Mesodermal cell (in vitro differentiated cells): ENCODE measurements around the gene SIN3A.

Source experiments
- H3K27ac ChIP-seq: 2 replicates; pipeline ENCODE4 v1.7.0; 2013; ENCODE audit warnings: mild to moderate bottlenecking, low read depth, low read length, moderate library complexity; ENCODE audit not compliant: severe bottlenecking
- H3K36me3 ChIP-seq: 2 replicates; pipeline ENCODE4 v1.7.1; 2013; ENCODE audit warnings: mild to moderate bottlenecking, low read length, moderate library complexity; ENCODE audit not compliant: control insufficient read depth, insufficient read depth
- H3K4me1 ChIP-seq: one replicate; pipeline ENCODE4 v1.7.1; 2013; ENCODE audit warnings: mild to moderate bottlenecking, low read length; ENCODE audit not compliant: insufficient read depth, control insufficient read depth, poor library complexity, severe bottlenecking
- H3K4me3 ChIP-seq: 2 replicates; pipeline ENCODE4 v1.7.0; 2013; ENCODE audit warnings: low read length, control low read depth, mild to moderate bottlenecking; ENCODE audit not compliant: insufficient read depth, poor library complexity, severe bottlenecking; ENCODE audit errors: extremely low read depth
- H3K9me3 ChIP-seq: 2 replicates; pipeline ENCODE4 v1.7.1; 2013; ENCODE audit warnings: mild to moderate bottlenecking, low read length, moderate library complexity; ENCODE audit not compliant: control insufficient read depth
- WGBS, 2 experiments: methylation state at CpG; one replicate each; pipeline ENCODE4 v1.1.5; 2013; ENCODE audit warnings: missing lambda C conversion rate in 2 of 2; ENCODE audit not compliant: insufficient coverage in 2 of 2; 5-methylcytosine and 5-hydroxymethylcytosine counted together

Gene SIN3A

GRCh38 chr15:75362642-75363249 is 88.7 kb downstream of the SIN3A start:
- Histone ChIP-seq H3K36me3 (peaks cover 81% of the 10 kb centered on the region), H3K9me3 (no peaks in the 10 kb centered on the region), H3K27ac (no peak overlapping the region), H3K4me3 (no peak overlapping the region), H3K4me1 (no peaks in the 10 kb centered on the region)
- 88 to 95% methylated on average over 4 to 5 of the region's 7 CpGs for WGBS, 2 experiments

DNA sequence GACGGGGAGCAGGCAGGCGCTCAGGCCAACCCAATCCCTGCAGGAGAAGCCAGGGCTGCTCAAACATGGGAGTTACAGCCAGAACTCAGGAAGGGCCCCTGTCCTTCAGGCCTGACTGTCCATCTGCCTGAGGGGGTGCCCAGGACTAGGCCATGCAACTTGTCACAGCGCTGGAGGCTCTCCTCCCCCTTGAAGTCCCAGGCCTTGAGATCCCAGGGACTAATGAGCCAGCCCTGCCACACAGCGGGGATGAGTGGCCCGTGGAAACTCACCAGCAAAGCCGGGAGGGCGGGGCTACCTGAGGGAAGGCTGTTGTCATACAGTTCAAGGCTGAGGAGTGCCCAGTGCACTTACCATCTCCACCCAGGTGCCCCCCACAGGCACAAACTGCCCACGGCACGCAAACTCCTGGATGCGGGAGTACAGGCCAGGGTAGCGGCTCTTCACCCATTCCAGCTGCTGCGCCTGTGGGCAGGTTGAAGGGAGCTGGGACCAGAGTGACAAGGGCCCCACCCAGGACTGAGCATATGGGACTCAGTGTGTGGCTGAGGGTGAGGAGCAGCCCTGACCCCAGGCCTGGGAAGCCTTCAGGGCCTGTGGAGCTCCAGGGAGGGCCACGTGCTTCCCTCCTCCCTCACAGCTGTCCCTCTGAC is 89.4 kb downstream of the SIN3A start:
- Histone ChIP-seq H3K36me3 (peaks cover 76% of the 10 kb centered on the region), H3K4me3 (no peak overlapping the region), H3K27ac (no peak overlapping the region), H3K9me3 (no peaks in the 10 kb centered on the region), H3K4me1 (no peaks in the 10 kb centered on the region)
- WGBS, 2 experiments = 96 to 98% methylated on average over 8 to 9 of the region's 13 CpGs

DNA sequence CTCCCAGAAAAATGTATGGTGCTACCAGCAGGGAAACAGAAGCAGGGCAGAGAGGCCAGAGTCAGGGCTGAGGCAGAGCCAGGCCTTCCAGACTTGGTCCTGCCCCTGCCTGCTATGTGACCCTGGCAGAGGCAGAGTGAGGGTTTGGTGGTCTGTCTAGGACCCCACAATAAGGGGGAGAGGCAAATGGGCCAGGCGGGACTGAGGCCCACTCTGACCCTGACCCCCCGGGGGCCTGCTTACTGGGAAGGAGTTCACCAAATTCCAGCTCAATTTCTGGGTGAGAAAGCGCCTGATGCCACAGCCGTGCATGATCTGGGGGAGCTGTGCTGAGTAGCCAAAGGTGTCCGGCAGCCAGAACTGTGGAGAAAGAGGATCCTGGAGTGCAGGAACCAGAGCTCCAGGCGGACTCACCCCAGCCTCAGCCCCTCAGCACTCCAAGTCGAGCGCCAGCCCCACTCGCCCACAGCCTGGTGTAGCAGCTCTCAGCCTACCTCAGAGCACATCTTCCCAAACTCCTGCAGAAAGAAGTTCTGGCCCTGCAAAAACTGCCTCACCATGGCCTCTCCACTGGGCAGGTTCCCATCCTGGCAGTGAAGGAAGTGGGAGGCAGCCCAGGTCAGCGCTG is 90.0 kb downstream of the SIN3A start:
- Histone ChIP-seq H3K9me3 (no peaks in the 10 kb centered on the region), H3K4me1 (no peaks in the 10 kb centered on the region), H3K36me3 (peaks cover 75% of the 10 kb centered on the region), H3K27ac (no peak overlapping the region), H3K4me3 (no peak overlapping the region)
- 94 to 97% methylated on average over 6 to 10 of the region's 10 CpGs for WGBS, 2 experiments

DNA sequence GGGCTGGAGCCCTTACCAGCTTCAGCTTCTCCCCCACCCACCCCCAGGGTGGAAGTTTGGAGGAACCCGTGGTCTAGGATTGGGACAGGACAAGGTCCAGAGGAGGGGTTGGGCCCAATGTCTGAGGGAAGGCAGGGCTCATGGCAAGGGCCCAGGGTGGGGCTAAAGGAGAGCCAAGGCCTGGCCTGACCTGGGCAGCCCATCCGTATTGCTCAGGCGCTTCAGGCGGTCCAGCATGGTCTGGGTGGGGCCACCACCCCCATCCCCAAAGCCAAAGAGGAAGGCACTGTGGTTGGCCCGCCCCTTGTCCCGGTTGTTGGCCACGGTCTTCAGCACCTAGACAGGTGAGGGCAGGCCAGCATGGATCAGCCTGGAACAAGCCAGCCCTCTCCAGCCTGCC is 90.6 kb downstream of the SIN3A start:
- WGBS, 2 experiments = 100% methylated on average over 4 to 6 of the region's 7 CpGs

GRCh38 chr15:75360391-75360790 is 91.1 kb downstream of the SIN3A start:
- H3K9me3 ChIP-seq = no peaks in the 10 kb centered on the region
- H3K27ac ChIP-seq = no peak overlapping the region
- 100% methylated on average over 1 of the region's 1 CpG for WGBS, 2 experiments
- H3K36me3 ChIP-seq = peaks cover 73% of the 10 kb centered on the region
- H3K4me3 ChIP-seq = no peak overlapping the region
- H3K4me1 ChIP-seq = no peaks in the 10 kb centered on the region

More for the DNA sequence above, 90.6 kb downstream of the SIN3A start:
- Histone ChIP-seq H3K27ac (no peak overlapping the region), H3K4me1 (no peaks in the 10 kb centered on the region), H3K36me3 (peaks cover 75% of the 10 kb centered on the region), H3K9me3 (no peaks in the 10 kb centered on the region), H3K4me3 (no peak overlapping the region)

- Histone ChIP-seq H3K4me1 (no peaks in the 10 kb centered on the region), H3K36me3 (peaks cover 73% of the 10 kb centered on the region), H3K27ac (no peak overlapping the region), H3K4me3 (no peak overlapping the region), H3K9me3 (no peaks in the 10 kb centered on the region)
- WGBS, 2 experiments = 91 to 95% methylated on average over 10 to 15 of the region's 15 CpGs
These were observed 91.8 kb downstream of the SIN3A start for GRCh38 chr15:75359537-75360250.

DNA sequence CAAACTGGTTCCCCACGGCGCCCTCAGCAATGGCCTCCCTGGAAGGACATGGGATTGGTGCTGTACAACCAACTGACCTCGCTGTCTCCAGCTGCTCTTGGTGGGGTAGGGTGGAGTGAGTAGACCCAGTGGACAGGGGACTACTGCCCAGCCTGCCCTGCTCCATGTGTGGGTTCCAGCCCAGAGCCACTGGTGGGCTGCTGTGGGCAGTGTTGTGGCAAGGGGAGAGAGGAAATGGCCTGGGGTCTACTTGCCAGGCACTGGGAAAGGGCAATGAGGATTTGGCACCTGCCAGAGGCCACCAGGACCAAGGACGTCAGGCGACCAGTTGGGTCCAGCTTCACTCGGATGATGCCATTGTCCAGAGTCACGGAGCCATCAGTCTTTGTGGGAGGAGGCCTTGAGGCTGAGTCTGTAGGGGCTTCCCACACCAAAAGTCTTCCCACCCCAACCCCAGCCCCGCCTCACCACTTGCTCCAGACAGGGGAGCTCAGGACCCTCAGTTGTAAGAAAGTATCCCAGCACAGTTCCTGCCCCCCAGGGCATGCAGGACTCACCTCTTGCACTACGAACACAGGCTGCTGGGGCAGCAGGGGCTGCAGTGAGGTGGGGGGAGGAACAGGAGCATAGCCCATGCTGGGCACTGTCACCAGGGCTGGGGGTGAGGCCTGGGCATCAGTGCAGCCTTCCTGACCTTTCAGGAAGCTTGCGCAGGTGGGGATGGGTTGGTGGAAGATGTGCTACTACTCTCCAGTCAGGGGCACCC is 92.5 kb downstream of the SIN3A start:
- no peak overlapping the region for H3K27ac ChIP-seq
- H3K4me1 ChIP-seq = no peaks in the 10 kb centered on the region
- H3K4me3 ChIP-seq = no peak overlapping the region
- H3K9me3 ChIP-seq = no peaks in the 10 kb centered on the region
- 92 to 96% methylated on average over 3 to 8 of the region's 10 CpGs for WGBS, 2 experiments
- H3K36me3 ChIP-seq = peaks cover 72% of the 10 kb centered on the region

DNA sequence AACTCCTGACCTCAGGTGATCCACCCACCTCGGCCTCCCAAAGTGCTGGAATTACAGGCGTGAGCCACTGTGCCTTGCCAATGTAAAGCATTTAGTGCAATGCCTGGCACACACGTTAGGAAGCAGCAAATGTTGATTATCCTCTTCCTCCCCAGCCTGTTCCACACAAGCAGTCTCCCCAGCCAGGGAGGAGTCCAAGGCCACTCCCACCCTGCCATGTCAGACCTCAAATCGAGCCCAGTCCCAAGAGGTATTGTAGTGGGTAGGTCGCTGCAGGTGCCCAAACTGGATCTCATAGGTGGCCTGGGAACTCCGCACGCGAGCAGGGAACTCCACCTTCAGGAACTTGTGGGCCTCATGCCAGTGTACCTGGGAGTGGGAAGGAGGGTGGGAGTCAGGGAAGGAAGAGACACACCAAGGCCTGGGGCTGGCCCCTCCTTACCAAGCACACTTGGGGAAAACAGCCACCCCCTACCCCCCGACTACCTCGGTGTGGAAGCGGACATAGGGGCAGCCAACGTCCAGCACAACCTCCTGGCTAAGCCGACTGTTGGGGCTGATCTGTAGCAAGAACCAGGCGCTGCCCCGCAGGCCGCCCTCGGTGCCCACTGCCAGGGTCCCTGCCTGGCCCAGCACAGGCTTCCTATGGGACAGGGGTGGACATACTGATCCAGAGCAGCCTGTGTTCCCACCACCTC is 93.4 kb downstream of the SIN3A start:
- Histone ChIP-seq H3K36me3 (peaks cover 77% of the 10 kb centered on the region), H3K4me3 (no peak overlapping the region), H3K9me3 (no peaks in the 10 kb centered on the region), H3K27ac (no peak overlapping the region), H3K4me1 (no peaks in the 10 kb centered on the region)
- 83 to 97% methylated on average over 9 to 15 of the region's 17 CpGs for WGBS, 2 experiments

- Histone ChIP-seq H3K27ac (no peak overlapping the region), H3K4me1 (no peaks in the 10 kb centered on the region), H3K4me3 (no peak overlapping the region), H3K36me3 (peaks cover 68% of the 10 kb centered on the region), H3K9me3 (no peaks in the 10 kb centered on the region)
- 96 to 98% methylated on average over 20 of the region's 20 CpGs for WGBS, 2 experiments
These were observed 95.0 kb downstream of the SIN3A start for GRCh38 chr15:75356517-75356916.

- Histone ChIP-seq H3K4me1 (no peaks in the 10 kb centered on the region), H3K4me3 (no peak overlapping the region), H3K27ac (no peak overlapping the region), H3K9me3 (no peaks in the 10 kb centered on the region), H3K36me3 (peaks cover 63% of the 10 kb centered on the region)
- WGBS, 2 experiments = 92 to 96% methylated on average over 21 to 28 of the region's 28 CpGs
These were observed 95.5 kb downstream of the SIN3A start for GRCh38 chr15:75356006-75356405.
